Measurements from ENCODE around the gene PPM1N.
A peak's percentile ranks its signal among the peaks of the same experiment; 100 is the strongest.
"Not testable (repeated sequence)": the region's sequence is repeated elsewhere in the genome, so short reads cannot be mapped to it uniquely, and the experiment has no call there.

PPM1N gene

DNA sequence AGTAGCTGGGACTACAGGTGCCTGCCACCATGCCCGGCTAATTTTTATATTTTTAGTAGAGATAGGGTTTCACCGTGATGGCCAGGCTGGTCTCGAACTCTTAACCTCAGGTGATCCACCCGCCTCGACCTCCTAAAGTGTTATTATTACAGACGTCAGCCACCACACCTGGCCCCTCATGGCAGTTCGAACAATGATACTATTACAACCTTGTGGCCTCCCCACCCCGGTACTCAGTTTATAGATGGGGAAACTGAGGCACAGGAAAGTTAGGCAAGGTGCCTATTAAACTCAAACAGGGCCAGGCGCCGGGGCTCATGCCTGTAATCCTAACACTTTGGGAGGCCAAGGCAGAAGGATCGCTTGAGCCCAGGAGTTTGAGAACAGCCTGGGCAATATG lies 12.1 kb downstream of the PPM1N start:
- DNase-seq = not testable (repeated sequence)

- DNase-seq = no peak
These were observed 12.8 kb downstream of the PPM1N start for GRCh38 chr19:45511074-45511473.

DNA sequence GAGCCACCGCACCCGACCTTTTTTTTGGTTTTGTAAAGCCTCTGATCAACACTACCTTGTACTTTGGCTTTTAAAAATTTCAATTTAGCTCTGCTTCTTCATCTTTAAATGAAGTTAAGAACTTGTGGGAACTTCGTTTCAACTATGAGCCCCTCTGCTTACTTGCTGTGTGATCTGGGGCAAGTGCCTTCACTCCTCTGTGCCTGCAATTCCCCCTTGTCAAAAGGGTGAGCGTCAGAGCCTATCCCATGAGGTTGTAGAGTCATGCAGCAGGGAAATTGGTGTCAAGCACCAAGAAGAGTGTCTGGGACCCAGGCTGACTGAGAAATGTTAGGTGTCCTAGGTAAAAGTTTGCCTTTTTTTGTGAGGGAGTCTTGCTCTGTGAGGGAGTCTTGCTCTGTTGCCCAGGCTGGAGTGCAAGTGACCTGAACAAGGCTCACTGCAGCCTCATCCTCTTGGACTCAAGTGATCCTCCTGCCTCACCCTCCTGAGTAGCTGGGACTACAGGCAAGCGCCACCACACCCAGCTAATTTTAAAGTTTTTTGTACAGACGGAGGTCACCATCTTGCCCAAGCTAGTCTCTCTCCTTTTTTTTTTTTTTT lies 14.7 kb downstream of the PPM1N start:
- DNase-seq = no peak

DNA sequence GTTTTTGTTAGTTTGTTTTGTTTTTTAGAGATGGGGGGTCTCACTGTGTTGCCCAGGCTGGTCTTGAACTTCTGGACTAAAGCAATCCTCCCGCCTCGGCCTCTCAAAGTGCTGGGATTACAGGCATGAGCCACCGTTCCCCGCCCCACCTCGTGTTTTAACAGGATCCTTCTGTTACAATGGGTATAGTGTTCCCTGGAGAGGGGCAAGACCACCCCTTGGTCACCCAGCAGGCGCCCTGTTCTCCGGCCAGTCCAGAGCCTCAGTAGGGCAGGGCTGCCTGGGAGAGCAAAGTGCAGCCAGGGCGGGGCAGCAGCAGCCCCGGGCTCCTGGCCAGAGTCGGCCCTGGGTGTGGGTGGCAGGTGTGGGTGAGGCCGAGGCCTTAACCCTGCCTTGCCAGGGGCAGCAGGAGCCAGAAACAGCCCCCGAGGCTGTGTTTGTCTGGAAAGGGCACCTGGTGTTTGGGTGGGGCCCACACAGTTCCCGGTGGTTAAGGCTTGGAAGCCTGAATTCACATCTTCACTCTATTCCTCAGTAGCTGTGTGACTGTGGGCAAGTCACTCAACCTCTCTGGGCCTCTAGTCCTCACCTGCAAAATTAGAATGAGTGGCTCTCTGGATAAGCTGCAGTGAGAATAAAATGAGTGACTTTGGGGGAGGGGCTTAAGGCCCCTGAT lies 16.3 kb downstream of the PPM1N start:
- DNase-seq = no peak

DNA sequence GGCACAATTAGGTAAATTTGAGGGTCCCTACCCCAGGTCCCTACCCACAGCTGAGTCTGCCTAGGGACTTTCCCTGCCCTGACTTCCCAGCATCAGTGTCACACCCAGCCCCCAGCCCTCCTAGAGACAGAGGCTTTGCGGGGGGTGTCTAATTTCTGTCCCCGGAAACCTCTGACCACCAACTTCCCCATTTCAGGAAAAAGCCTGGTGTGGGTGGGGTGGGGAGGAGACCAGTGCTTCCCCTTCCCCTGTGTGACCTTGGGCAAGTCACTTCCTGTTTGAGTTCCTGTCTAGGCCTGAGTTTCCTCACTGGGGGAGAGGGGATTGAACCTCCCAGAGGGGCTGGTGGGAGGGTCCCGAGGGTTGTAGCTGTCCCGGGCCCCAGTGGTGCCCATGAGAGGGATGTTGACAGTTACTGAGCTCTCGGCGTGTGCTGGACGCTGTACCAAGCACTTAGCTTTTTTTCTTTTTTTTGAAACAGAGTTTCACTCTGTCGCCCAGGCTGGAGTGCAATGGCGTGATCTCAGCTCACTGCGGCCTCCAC lies 16.9 kb downstream of the PPM1N start:
- DNase-seq = no peak

DNA sequence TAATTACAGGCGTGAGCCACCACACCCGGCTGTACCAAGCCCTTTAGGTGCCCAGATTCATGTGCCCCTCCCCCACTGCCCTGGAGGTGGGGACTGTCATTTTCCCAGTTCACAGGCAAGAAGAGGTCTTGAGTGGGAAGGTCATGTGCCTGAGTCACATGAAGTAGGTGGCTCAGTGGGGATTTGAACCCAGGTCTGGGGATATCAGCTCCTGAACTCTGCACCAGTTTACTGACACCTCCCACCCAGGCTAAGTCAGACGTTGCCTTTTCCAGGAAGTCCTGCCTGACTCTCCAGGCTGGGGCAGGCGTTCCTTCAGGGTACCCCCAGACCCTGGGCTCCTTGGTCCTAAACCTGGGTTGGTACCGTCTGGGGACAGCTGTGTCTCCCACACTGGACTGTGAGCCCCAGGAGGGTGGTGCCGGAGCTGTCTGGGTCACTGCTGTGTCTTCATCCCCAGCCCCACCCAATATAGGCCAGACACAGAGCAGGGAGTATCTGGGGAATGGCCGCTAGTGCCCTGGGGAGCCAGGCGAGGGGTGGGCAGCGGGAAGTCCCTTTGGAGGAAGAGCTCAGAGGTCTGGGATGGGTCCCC lies 17.7 kb downstream of the PPM1N start:
- no peak for DNase-seq

- no peak for DNase-seq
These were observed 19.0 kb downstream of the PPM1N start for GRCh38 chr19:45517238-45517637.

- no peak for DNase-seq
These were observed 19.6 kb downstream of the PPM1N start for GRCh38 chr19:45517641-45518468.

DNA sequence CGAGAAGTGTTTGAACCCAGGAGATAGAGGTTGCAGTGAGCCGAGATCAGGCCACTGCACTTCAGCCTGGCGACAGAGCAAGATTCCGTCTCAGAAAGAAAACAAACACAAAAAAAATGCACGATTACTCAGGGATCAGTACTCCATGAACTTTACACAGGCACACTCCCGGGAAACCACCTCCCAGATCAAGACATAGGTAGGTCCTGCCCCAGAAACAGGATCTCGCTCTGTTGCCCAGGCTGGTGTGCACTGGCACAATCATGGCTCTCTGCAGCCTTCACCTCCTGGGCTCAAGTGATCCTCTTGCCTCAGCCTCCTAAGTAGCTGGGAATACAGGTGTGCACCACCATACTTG lies 20.2 kb downstream of the PPM1N start:
- no peak for DNase-seq

GRCh38 chr19:45522010-45522941 lies 24.0 kb downstream of the PPM1N start:
- no peak for DNase-seq

- DNase-seq = peak; percentile 77
These were observed 25.5 kb downstream of the PPM1N start for GRCh38 chr19:45523642-45524256.

DNA sequence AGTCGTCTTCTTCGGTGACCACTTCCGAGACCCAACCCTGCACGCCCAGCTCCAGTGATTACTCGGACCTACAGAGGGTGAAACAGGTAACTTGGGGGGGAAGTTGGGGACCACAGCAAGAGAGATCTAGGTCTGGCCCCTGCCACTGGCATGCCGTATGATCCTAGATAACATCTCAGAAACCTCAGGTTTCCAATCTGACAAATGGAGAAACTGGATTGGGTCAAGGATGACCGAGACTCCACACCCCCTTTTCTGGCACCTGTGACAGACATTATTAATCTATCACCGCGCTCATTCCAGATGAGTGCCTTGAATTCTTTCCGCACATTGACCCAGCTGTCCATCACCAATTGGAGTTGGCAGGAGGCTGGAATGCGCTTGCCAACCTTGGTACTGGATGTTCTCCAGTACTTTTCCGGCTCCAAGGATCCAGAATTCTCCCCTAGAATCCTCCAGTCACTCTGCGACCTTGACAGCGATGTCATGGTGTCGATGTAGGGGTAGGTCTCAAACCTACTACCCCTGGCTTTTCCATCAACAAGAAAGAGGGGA lies 26.4 kb downstream of the PPM1N start:
- no peak for DNase-seq

DNA sequence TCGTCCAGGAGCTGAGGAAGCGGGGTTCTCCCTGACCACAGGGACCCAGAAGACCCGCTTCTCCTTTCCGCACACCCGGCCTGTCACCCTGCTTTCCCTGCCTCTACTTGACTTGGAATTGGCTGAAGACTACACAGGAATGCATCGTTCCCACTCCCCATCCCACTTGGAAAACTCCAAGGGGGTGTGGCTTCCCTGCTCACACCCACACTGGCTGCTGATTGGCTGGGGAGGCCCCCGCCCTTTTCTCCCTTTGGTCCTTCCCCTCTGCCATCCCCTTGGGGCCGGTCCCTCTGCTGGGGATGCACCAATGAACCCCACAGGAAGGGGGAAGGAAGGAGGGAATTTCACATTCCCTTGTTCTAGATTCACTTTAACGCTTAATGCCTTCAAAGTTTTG lies 27.9 kb downstream of the PPM1N start:
- DNase-seq = no peak

GRCh38 chr19:45526971-45527370 lies 28.7 kb downstream of the PPM1N start:
- DNase-seq = no peak

DNA sequence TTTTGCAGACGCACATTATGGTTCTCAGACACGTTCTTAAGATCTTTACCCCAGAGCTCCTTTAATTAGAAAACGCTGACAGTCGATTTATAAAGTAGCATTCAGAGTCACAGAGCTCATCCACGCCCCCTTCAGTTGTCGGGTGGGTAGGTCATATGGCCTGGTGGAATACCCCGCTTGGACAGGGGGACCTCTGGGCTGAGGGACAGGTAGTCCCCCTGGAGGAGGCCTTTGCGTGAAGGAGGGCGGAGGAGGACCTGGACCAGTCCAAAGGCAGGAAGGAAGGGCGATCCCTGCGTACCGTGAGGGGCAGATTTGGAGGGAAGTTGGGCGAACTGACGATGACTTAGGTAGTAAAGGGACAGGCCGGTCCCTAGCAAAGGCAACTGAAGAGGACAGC lies 29.5 kb downstream of the PPM1N start:
- no peak for DNase-seq

GRCh38 chr19:45528149-45528743 lies 30.0 kb downstream of the PPM1N start:
- no peak for DNase-seq

GRCh38 chr19:45528744-45529419 lies 30.6 kb downstream of the PPM1N start:
- no peak for DNase-seq

DNA sequence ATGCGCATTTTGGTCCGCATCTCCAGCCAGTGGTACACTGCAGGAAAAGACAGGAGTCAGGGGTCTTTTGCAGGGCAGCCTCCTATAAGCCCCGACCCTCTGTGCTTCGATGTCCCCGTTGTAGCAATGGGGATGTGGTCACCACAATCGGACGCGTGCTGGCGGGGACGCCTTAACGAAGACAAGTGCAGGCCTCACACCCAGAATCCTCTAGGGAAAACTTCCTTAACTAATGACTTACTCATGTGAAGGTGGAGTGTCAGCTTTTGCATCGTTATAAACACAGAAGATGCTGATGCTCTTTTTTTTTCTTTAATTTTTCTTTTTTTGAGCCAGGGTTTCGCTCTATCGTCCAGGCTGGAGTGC lies 31.2 kb downstream of the PPM1N start:
- DNase-seq = no peak

GRCh38 chr19:45531349-45531748 lies 33.1 kb downstream of the PPM1N start:
- DNase-seq = no peak

- no peak for DNase-seq
These were observed 41.2 kb downstream of the PPM1N start for GRCh38 chr19:45539459-45539858.

GRCh38 chr19:45542234-45542668 lies 44.0 kb downstream of the PPM1N start:
- DNase-seq = no peak

Data from stimulated activated CD4-positive, alpha-beta T cell treated with anti-CD3 and anti-CD28 coated beads, Interleukin-1b, Interleukin-23, amount 100 ng/mL, for 48 hours (primary cell).